H1 (cell line): ENCODE data around the gene SEZ6L. TPM values are rescaled to one million over a fixed set of nuclear protein-coding genes. Genes with fewer than 3 reads are reported as not detected.

Source experiments
- CTCF ChIA-PET: fragments of 300-600 bp; sonication (Branson Sonifier 250); formaldehyde crosslinking; loops from one replicate; lab custom pipeline; 2021; ENCODE audit not compliant: partially characterized antibody; lab: Charles Lee
- POLR2A ChIA-PET: fragments of 300-600 bp; sonication (Branson Sonifier 250); formaldehyde crosslinking; loops from one replicate; lab custom pipeline; 2021; ENCODE audit warnings: inconsistent platforms; ENCODE audit not compliant: partially characterized antibody; lab: Charles Lee
- DNase-seq, 2 experiments: peaks; one replicate each; pipeline versions ENCODE4 v3.0.0 to v3.0.0-alpha.2; 2010 to 2022; ENCODE audit warnings: low spot score in 2 of 2, low read depth in 1 of 2, mixed read lengths in 1 of 2
- FAIRE-seq: peaks from 2 replicates; lab custom pipeline; 2011; peaks lifted over from hg19 to GRCh38; lab: Jason Lieb, UNC
- H2AFZ ChIP-seq: 2 replicates; pipeline ENCODE4 v1.8.1; 2012; ENCODE audit warnings: low read length, inconsistent platforms
- H2AK5ac ChIP-seq: 2 replicates; pipeline ENCODE4 v1.6.1; 2013; ENCODE audit warnings: low read depth, low read length
- H2BK120ac ChIP-seq: replicated peaks from 2 replicates; pipeline ENCODE3; 2013; ENCODE audit warnings: low read depth, low read length, inconsistent platforms
- H2BK12ac ChIP-seq: 2 replicates; pipeline ENCODE4 v1.6.1; 2013; ENCODE audit warnings: low read depth, low read length
- H2BK15ac ChIP-seq: 2 replicates; pipeline ENCODE4 v1.6.1; 2013; ENCODE audit warnings: low read length
- H2BK20ac ChIP-seq: 2 replicates; pipeline ENCODE4 v1.6.1; 2013; ENCODE audit warnings: low read length
- H2BK5ac ChIP-seq: 2 replicates; pipeline ENCODE4 v1.6.1; 2013; ENCODE audit warnings: low read depth, low read length
- H3K14ac ChIP-seq: 2 replicates; pipeline ENCODE4 v1.6.1; 2013; ENCODE audit warnings: inconsistent platforms; ENCODE audit not compliant: insufficient read length
- H3K18ac ChIP-seq: 2 replicates; pipeline ENCODE4 v1.6.1; 2013; ENCODE audit warnings: low read length; ENCODE audit errors: extremely low read depth
- H3K23ac ChIP-seq: 2 replicates; pipeline ENCODE4 v1.6.1; 2013; ENCODE audit warnings: inconsistent platforms; ENCODE audit not compliant: insufficient read length
- H3K23me2 ChIP-seq: 2 replicates; pipeline ENCODE4 v1.6.1; 2013; ENCODE audit warnings: low read depth, low read length
- H3K27ac ChIP-seq: 2 replicates; pipeline ENCODE4 v1.6.1; 2011; ENCODE audit warnings: low read depth, low read length, inconsistent platforms
- H3K27me3 ChIP-seq, 4 experiments: replicated peaks in 1 of 4; 1 replicate in 1 of 4; 2 replicates in 3 of 4; pipeline versions ENCODE4 v1.6.1 to v1.8.1; 2011 to 2013; ENCODE audit warnings: low read length in 3 of 4, mild to moderate bottlenecking in 3 of 4, inconsistent platforms in 2 of 4, mixed read lengths in 2 of 4, moderate library complexity in 1 of 4; ENCODE audit not compliant: control insufficient read depth in 3 of 4, insufficient read depth in 3 of 4; ENCODE audit errors: extremely low read depth in 1 of 4
- H3K36me3 ChIP-seq, 4 experiments: 2 replicates each; pipeline versions ENCODE4 v1.6.1 to v1.8.1; 2011 to 2013; ENCODE audit warnings: mild to moderate bottlenecking in 4 of 4, low read length in 3 of 4, moderate library complexity in 2 of 4, control low read depth in 1 of 4, inconsistent platforms in 1 of 4; ENCODE audit not compliant: insufficient read depth in 4 of 4, control insufficient read depth in 2 of 4
- H3K4ac ChIP-seq: replicated peaks from 2 replicates; pipeline ENCODE3; 2013; ENCODE audit warnings: low read length, low read depth, mixed read lengths, inconsistent platforms; ENCODE audit not compliant: insufficient read length
- H3K4me1 ChIP-seq, 4 experiments: replicated peaks in 1 of 4; 1 replicate in 1 of 4; 2 replicates in 3 of 4; pipeline versions ENCODE4 v1.6.1 to v1.8.1; 2011 to 2013; ENCODE audit warnings: low read length in 3 of 4, inconsistent platforms in 2 of 4, mixed read lengths in 1 of 4; ENCODE audit not compliant: insufficient read depth in 4 of 4, control insufficient read depth in 3 of 4
- H3K4me2 ChIP-seq, 2 experiments: 2 replicates each; pipeline versions ENCODE4 v1.6.1 to v1.8.1; 2011 to 2013; ENCODE audit warnings: low read depth in 2 of 2, low read length in 2 of 2, control low read depth in 1 of 2, inconsistent platforms in 1 of 2, mild to moderate bottlenecking in 1 of 2; ENCODE audit not compliant: insufficient read depth in 1 of 2
- H3K4me3 ChIP-seq, 4 experiments: fragments of 200-600, 300-600 bp in 1 of 4; sonication (generic), shearing (Covaris generic), sonication (Bioruptor Twin) in 1 of 4; 2 replicates each; pipeline versions ENCODE4 v1.5.1 to v1.8.1; 2011 to 2016; ENCODE audit warnings: low read length in 4 of 4, low read depth in 3 of 4, control low read depth in 2 of 4, inconsistent platforms in 2 of 4, mild to moderate bottlenecking in 2 of 4, mixed read lengths in 1 of 4, moderate library complexity in 1 of 4; ENCODE audit not compliant: insufficient read depth in 2 of 4; ENCODE audit errors: extremely low read depth in 1 of 4
- H3K56ac ChIP-seq: replicated peaks from 2 replicates; pipeline ENCODE3; 2013; ENCODE audit warnings: low read depth, mild to moderate bottlenecking, mixed read lengths, low read length, inconsistent platforms; ENCODE audit not compliant: insufficient read length
- H3K79me1 ChIP-seq: 2 replicates; pipeline ENCODE4 v1.6.1; 2013; ENCODE audit warnings: low read depth, low read length, control low read depth
- H3K79me2 ChIP-seq, 2 experiments: 2 replicates each; pipeline versions ENCODE4 v1.6.1 to v1.8.1; 2012 to 2013; ENCODE audit warnings: low read length in 2 of 2, mild to moderate bottlenecking in 2 of 2, inconsistent platforms in 1 of 2; ENCODE audit not compliant: insufficient read depth in 2 of 2, control insufficient read depth in 1 of 2
- H3K9ac ChIP-seq, 4 experiments: replicated peaks in 1 of 4; 1 replicate in 1 of 4; 2 replicates in 3 of 4; pipeline versions ENCODE4 v1.6.1 to v1.8.1; 2011 to 2013; ENCODE audit warnings: low read depth in 3 of 4, low read length in 3 of 4, control low read depth in 2 of 4, mild to moderate bottlenecking in 2 of 4, moderate library complexity in 2 of 4, inconsistent platforms in 1 of 4; ENCODE audit errors: extremely low read depth in 1 of 4
- H3K9me3 ChIP-seq, 2 experiments: 2 replicates each; pipeline versions ENCODE4 v1.6.1 to v1.8.1; 2012 to 2013; ENCODE audit warnings: mild to moderate bottlenecking in 2 of 2, moderate library complexity in 2 of 2, control low read depth in 1 of 2, inconsistent platforms in 1 of 2, low read depth in 1 of 2, low read length in 1 of 2, mixed read lengths in 1 of 2; ENCODE audit not compliant: insufficient read depth in 2 of 2
- H4K20me1 ChIP-seq, 2 experiments: replicated peaks in 1 of 2; 2 replicates each; pipeline versions ENCODE3 to v1.8.1; 2011 to 2013; ENCODE audit warnings: inconsistent platforms in 2 of 2, low read length in 2 of 2, mild to moderate bottlenecking in 1 of 2; ENCODE audit not compliant: insufficient read depth in 2 of 2, control insufficient read depth in 1 of 2
- H4K5ac ChIP-seq: 2 replicates; pipeline ENCODE4 v1.6.1; 2013; ENCODE audit warnings: low read length, low read depth, mixed read lengths, inconsistent platforms; ENCODE audit not compliant: insufficient read length
- H4K8ac ChIP-seq: 2 replicates; pipeline ENCODE4 v1.8.0; 2013; ENCODE audit warnings: mild to moderate bottlenecking, moderate library complexity, low read length, inconsistent platforms; ENCODE audit not compliant: insufficient read depth; ENCODE audit errors: extremely low read depth
- H4K91ac ChIP-seq: replicated peaks from 2 replicates; pipeline ENCODE3; 2013; ENCODE audit warnings: low read length, mixed read lengths, inconsistent platforms; ENCODE audit not compliant: insufficient read length
- KDM1A ChIP-seq: fragments of 200-600, 300-600 bp; sonication (generic); IDR thresholded peaks from 2 replicates; pipeline ENCODE4 v1.7.1; 2016; ENCODE audit warnings: mild to moderate bottlenecking, low read length, borderline replicate concordance
- TAF1 ChIP-seq: IDR thresholded peaks from 2 replicates; pipeline ENCODE4 v1.6.1; 2011; ENCODE audit warnings: mild to moderate bottlenecking, low read depth, low read length
- WGBS, 2 experiments: shearing (Covaris generic) in 1 of 2; methylation state at CpG; one replicate each; pipeline versions ENCODE4 v1.1.6 to v1.1.7; 2013 to 2015; ENCODE audit warnings: low lambda C conversion rate in 2 of 2, mixed read lengths in 2 of 2, inconsistent platforms in 1 of 2, low coverage in 1 of 2, missing lambda C conversion rate in 1 of 2; ENCODE audit not compliant: insufficient replicate concordance in 2 of 2, insufficient coverage in 1 of 2, insufficient read length in 1 of 2; ENCODE audit errors: extremely low coverage in 1 of 2, missing lambda C conversion rate in 1 of 2; 5-methylcytosine and 5-hydroxymethylcytosine counted together
- polyA plus RNA-seq, 7 experiments: library from polyadenylated mRNA; depleted of rRNA in 3 of 7; stranded (reverse) in 5 of 7; unstranded in 2 of 7; fragments of >200 nt in 5 of 7; fragments of 200-250 nt in 2 of 7; gene quantifications; 1 replicate in 5 of 7; 2 replicates in 1 of 7; 4 replicates in 1 of 7; pipeline versions ENCODE4 v1.2.1 to v1.2.3, GENCODE V29; 2011 to 2013; ENCODE audit warnings: missing spikeins in 2 of 7, mixed read lengths in 2 of 7
- total RNA-seq: library from RNA; stranded (reverse); fragmentation: NEBNext Ultra II Directional; extraction: Animal tissue kit (Norgen Biotek cat#: 25700); gene quantifications from 2 replicates; pipeline ENCODE4 v1.2.1, GENCODE V29; 2021

Gene SEZ6L
- total and polyA plus RNA-seq, 2 of the 8 experiments (the other 6 are each of a cell fraction or from before 2014, with no cell fraction given) = 0.06 to 0.33 TPM

DNA sequence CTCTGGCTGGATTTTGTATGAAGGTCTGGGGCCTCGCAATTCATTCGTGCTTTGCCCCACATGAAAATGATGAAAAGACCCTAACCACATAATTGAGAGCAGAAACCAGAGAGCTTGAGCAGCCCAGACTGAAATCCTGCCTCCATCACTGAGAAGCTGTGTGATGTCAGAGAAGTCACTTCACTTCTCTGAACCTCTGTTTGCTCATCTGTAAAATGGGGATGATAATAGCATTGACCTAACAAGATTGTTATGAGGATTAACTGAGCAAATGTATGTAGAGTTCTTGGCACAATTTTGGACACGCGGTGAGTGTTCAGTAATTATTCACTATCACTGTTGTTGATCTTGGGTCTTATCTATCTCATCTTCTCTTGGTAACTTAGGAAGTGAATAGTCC is 203.6 kb downstream of the SEZ6L start:
- H4K91ac ChIP-seq = no peak overlapping the region
- H3K4ac ChIP-seq = no peak overlapping the region
- H2BK12ac ChIP-seq = no peak overlapping the region
- H3K23me2 ChIP-seq = peaks cover 3% of the 10 kb centered on the region; the same call in 1 of the 2 replicates
- no peak overlapping the region for H2BK5ac ChIP-seq
- H4K20me1 ChIP-seq = no peaks in the 10 kb centered on the region
- H3K36me3 ChIP-seq = no peaks in the 10 kb centered on the region
- no peak overlapping the region for H4K5ac ChIP-seq
- no peak for TF ChIP-seq TAF1
- TF ChIP-seq KDM1A = peak; percentile 59; the same call in 1 of the 2 replicates
- H2AFZ ChIP-seq = no peak overlapping the region
- no peaks in the 10 kb centered on the region for H3K27me3 ChIP-seq
- H3K79me2 ChIP-seq = no peaks in the 10 kb centered on the region
- no peak overlapping the region for H3K27ac ChIP-seq
- ChIA-PET POLR2A (no interaction called here), CTCF (interaction anchor here (1.4 to 8.4 kb wide), 2 partner anchors 7 to 11 kb away, joined by 5 to 55 read pairs; no protein-coding TSS in a partner anchor)
- H3K18ac ChIP-seq = no peak overlapping the region
- no peak overlapping the region for H3K14ac ChIP-seq
- H3K23ac ChIP-seq = no peak overlapping the region
- H3K9me3 ChIP-seq = no peaks in the 10 kb centered on the region
- H2AK5ac ChIP-seq = no peak overlapping the region
- peaks cover 0 to 4% (median 0%) of the 10 kb centered on the region in 4 experiments; a peak in 2 of 7 replicates for H3K4me1 ChIP-seq
- H2BK20ac ChIP-seq = no peak overlapping the region
- FAIRE-seq (no peak), DNase-seq (no peak)
- H3K79me1 ChIP-seq = no peaks in the 10 kb centered on the region
- H3K4me2 ChIP-seq = no peak overlapping the region
- no peak overlapping the region for H3K56ac ChIP-seq
- no peak overlapping the region for H2BK120ac ChIP-seq
- H2BK15ac ChIP-seq = no peak overlapping the region
- H4K8ac ChIP-seq = no peak overlapping the region
- WGBS, 2 experiments = 94% methylated on average over 4 of the region's 4 CpGs; no CpG with 5 or more reads in 1 of the 2 experiments
- H3K4me3 ChIP-seq = no peak overlapping the region
- H3K9ac ChIP-seq = no peak overlapping the region
